Lung (tissue), 12 donors: ENCODE measurements around the gene ARMC2. TPM values are rescaled to one million over a fixed set of nuclear protein-coding genes. Genes with fewer than 3 reads are reported as not detected.
"Not testable (repeated sequence)": the region's sequence is repeated elsewhere in the genome, so short reads cannot be mapped to it uniquely, and the experiment has no call there.

Experiments
- ATAC-seq: fragments of 200-7000 bp; cut with Tn5 transposase; one replicate; pipeline ENCODE4 v1.9.1; 2020; ENCODE audit warnings: moderate number of reproducible peaks; ENCODE audit not compliant: insufficient read depth, low FRiP score
- DNase-seq, 3 donors: peaks; one replicate each; pipeline ENCODE4 v3.0.0-alpha.2; 2013 to 2017
- H3K27ac ChIP-seq, 2 donors: one replicate each; pipeline ENCODE4 v1.5.1; 2013; ENCODE audit warnings: mild to moderate bottlenecking in 2 of 2, moderate library complexity in 2 of 2, control low read depth in 1 of 2, inconsistent platforms in 1 of 2, low read depth in 1 of 2, low read length in 1 of 2
- H3K27me3 ChIP-seq, 3 donors: one replicate each; pipeline ENCODE4 v1.5.1; 2013; ENCODE audit warnings: low read length in 2 of 3; ENCODE audit not compliant: control insufficient read depth in 3 of 3, insufficient read depth in 3 of 3
- H3K36me3 ChIP-seq, 4 donors: one replicate each; pipeline ENCODE4 v1.5.1; 2013; ENCODE audit warnings: low read length in 4 of 4, mild to moderate bottlenecking in 1 of 4, moderate library complexity in 1 of 4; ENCODE audit not compliant: control insufficient read depth in 4 of 4, insufficient read depth in 4 of 4
- H3K4me1 ChIP-seq, 5 donors: one replicate each; pipeline ENCODE4 v1.5.1; 2013; ENCODE audit warnings: low read length in 5 of 5, mild to moderate bottlenecking in 2 of 5, moderate library complexity in 1 of 5; ENCODE audit not compliant: control insufficient read depth in 5 of 5, insufficient read depth in 5 of 5
- H3K4me3 ChIP-seq: one replicate; pipeline ENCODE4 v1.5.1; 2013; ENCODE audit warnings: mild to moderate bottlenecking, control low read depth, moderate library complexity
- H3K9ac ChIP-seq, 2 donors: one replicate each; pipeline ENCODE4 v1.5.1; 2013; ENCODE audit warnings: low read length in 2 of 2, control low read depth in 1 of 2; ENCODE audit not compliant: insufficient read depth in 1 of 2
- H3K9me3 ChIP-seq, 4 donors: one replicate each; pipeline ENCODE4 v1.5.1; 2013; ENCODE audit warnings: low read length in 3 of 4, mild to moderate bottlenecking in 1 of 4, moderate library complexity in 1 of 4; ENCODE audit not compliant: control insufficient read depth in 4 of 4, insufficient read depth in 3 of 4
- CTCF ChIP-seq: IDR thresholded peaks from 2 replicates; pipeline ENCODE4 v1.5.1; 2012; ENCODE audit warnings: mild to moderate bottlenecking; ENCODE audit errors: control extremely low read depth, extremely low read depth
- WGBS, 2 donors: extraction: QIAGEN DNeasy Blood & Tissue Kit; methylation state at CpG; one replicate each; pipeline ENCODE4 v1.1.7; 2013; 5-methylcytosine and 5-hydroxymethylcytosine counted together
- polyA plus RNA-seq, 2 donors: library from polyadenylated mRNA; stranded (reverse); fragments of 200-250 nt; gene quantifications; one replicate each; pipeline ENCODE4 v1.2.1, GENCODE V29; 2013
- total RNA-seq, 2 donors: library from RNA; depleted of rRNA in 1 of 2; stranded (reverse); fragments of >200 nt in 1 of 2; gene quantifications; one replicate each; pipeline ENCODE4 v1.2.1, GENCODE V29; 2014 to 2021
- donor health status: control.
- donor health status: control.
- donor health status: Bipolar disorder and iron deficiency.
- donor health status: healthy.
- donor health status: DM: yes; HTN: yes; CAD: no.

The ARMC2 gene
- total and polyA plus RNA-seq, 4 donors = 2.9 to 16.5 (median 7.4) TPM

- no peak for TF ChIP-seq CTCF
- Histone ChIP-seq H3K4me3 (no peak overlapping the region), H3K9me3 (no peaks in the 10 kb centered on the region), H3K36me3 (peaks cover 2 to 20% (median 7%) of the 10 kb centered on the region in 4 donors), H3K27ac (no peak overlapping the region), H3K27me3 (no peaks in the 10 kb centered on the region), H3K4me1 (peaks cover 0 to 2% (median 0%) of the 10 kb centered on the region in 5 donors), H3K9ac (no peak overlapping the region)
- no peak for DNase-seq
- 37 to 71% methylated on average over 4 of the region's 4 CpGs for WGBS, 2 donors
- peak; percentile 62 for ATAC-seq
These were observed 14.4 kb downstream of the ARMC2 start for GRCh38 chr6:108862479-108863191.

GRCh38 chr6:108865751-108866286, 17.6 kb downstream of the ARMC2 start:
- not testable (repeated sequence) for H3K27ac ChIP-seq, ATAC-seq, H3K4me1 ChIP-seq, DNase-seq, H3K9ac ChIP-seq, H3K4me3 ChIP-seq, H3K27me3 ChIP-seq, H3K9me3 ChIP-seq
- whole genome bisulfite sequencing, 2 donors = 59 to 75% methylated on average over 2 of the region's 2 CpGs
- peaks cover 2 to 15% (median 11%) of the 10 kb centered on the region in 4 donors for H3K36me3 ChIP-seq

GRCh38 chr6:108866798-108867197, 18.6 kb downstream of the ARMC2 start:
- Histone ChIP-seq H3K27me3 (no peaks in the 10 kb centered on the region), H3K4me3 (no peak overlapping the region), H3K9ac (no peak overlapping the region), H3K27ac (no peak overlapping the region), H3K4me1 (peaks cover 0 to 11% (median 0%) of the 10 kb centered on the region in 5 donors), H3K9me3 (no peaks in the 10 kb centered on the region), H3K36me3 (peaks cover 2 to 9% (median 7%) of the 10 kb centered on the region in 4 donors)
- TF ChIP-seq CTCF = no peak
- 97 to 98% methylated on average over 3 of the region's 3 CpGs for WGBS, 2 donors
- ATAC-seq (no peak), DNase-seq (no peak)

DNA sequence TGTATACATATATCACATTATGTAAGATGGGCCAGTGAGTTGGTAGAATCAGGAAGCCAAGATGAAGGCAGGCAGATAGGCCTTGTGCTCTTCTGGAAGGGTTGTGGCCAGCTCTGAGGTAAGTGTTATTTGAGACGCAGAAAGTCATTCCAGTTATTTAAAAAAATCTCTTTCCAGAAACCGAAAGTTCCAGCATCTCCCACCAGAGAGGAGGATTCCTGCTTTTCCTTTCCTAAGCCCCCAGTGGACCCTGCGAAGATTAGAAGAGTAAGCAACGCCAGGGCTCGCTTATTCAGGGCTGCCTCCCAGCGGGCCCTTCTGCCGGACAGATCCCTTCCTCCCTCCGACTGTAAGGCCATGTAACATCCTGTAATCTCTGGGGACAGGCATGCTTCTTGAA, 20.4 kb downstream of the ARMC2 start:
- WGBS, 2 donors = 91 to 92% methylated on average over 8 of the region's 8 CpGs
- peaks cover 2 to 9% (median 7%) of the 10 kb centered on the region in 4 donors for H3K36me3 ChIP-seq
- no peaks in the 10 kb centered on the region for H3K9me3 ChIP-seq
- H3K4me3 ChIP-seq = no peak overlapping the region
- H3K27me3 ChIP-seq = no peaks in the 10 kb centered on the region
- no peak for DNase-seq
- ATAC-seq = no peak
- no peak overlapping the region for H3K9ac ChIP-seq
- H3K4me1 ChIP-seq = peaks cover 0 to 11% (median 4%) of the 10 kb centered on the region in 5 donors
- no peak for TF ChIP-seq CTCF
- H3K27ac ChIP-seq = no peak overlapping the region
